Uterus (tissue), 4 donors: ENCODE results near the gene SPAG17. TPM values are rescaled to one million over a fixed set of nuclear protein-coding genes. Genes with fewer than 3 reads are reported as not detected.

Experiments
- DNase-seq, 2 donors: peaks; one replicate each; pipeline ENCODE4 v3.0.0-alpha.2; 2019 to 2020
- H3K27ac ChIP-seq, 2 donors: fragments of 200-600 bp; sonication (generic); 1 replicate in 1 of 2; 2 replicates in 1 of 2; pipeline ENCODE4 v1.5.1; 2016 to 2018
- H3K27me3 ChIP-seq, 2 donors: fragments of 200-600 bp; sonication (generic); one replicate each; pipeline ENCODE4 v1.5.1; 2018 to 2019; ENCODE audit warnings: control low read depth in 1 of 2
- H3K36me3 ChIP-seq, 2 donors: fragments of 200-600 bp; sonication (generic); one replicate each; pipeline ENCODE4 v1.5.1; 2019; ENCODE audit warnings: control low read depth in 1 of 2
- H3K4me1 ChIP-seq, 2 donors: fragments of 200-600 bp; sonication (generic); one replicate each; pipeline ENCODE4 v1.5.1; 2018 to 2019; ENCODE audit warnings: control low read depth in 1 of 2
- H3K4me3 ChIP-seq, 2 donors: fragments of 200-600 bp; sonication (generic); 1 replicate in 1 of 2; 2 replicates in 1 of 2; pipeline ENCODE4 v1.5.1; 2018 to 2019; ENCODE audit warnings: mild to moderate bottlenecking in 1 of 2
- H3K9me3 ChIP-seq, 2 donors: fragments of 200-600 bp; sonication (generic); one replicate each; pipeline ENCODE4 v1.5.1; 2019; ENCODE audit warnings: control low read depth in 1 of 2
- POLR2A ChIP-seq, 2 donors: fragments of 450-650 bp; IDR thresholded peaks; one replicate each; pipeline ENCODE4 v1.6.1; 2016; ENCODE audit warnings: antibody characterized with exemption in 2 of 2, mild to moderate bottlenecking in 1 of 2, moderate library complexity in 1 of 2
- intact Hi-C: fragments of 100-400 bp; cut with DNase I; formaldehyde crosslinking; loops from one replicate; pipeline ENCODE4 v1.15.1; 2023; ENCODE audit warnings: low total_unique reads
- total RNA-seq, 4 donors: library from RNA; depleted of rRNA in 3 of 4; stranded (reverse); fragments of >200 nt in 3 of 4; gene quantifications; one replicate each; pipeline versions ENCODE4 v1.1.0 to v1.2.4, GENCODE V29; 2014 to 2023
- TF ChIP-seq, protein P1 (sequence below), 4 experiments: fragments of 200-600 bp in 2 of 4; fragments of 450-650 bp in 2 of 4; sonication (generic) in 2 of 4; IDR thresholded peaks; one replicate each; pipeline ENCODE4 v1.5.1; 2016 to 2019; ENCODE audit warnings: antibody characterized with exemption in 4 of 4, mild to moderate bottlenecking in 2 of 4, moderate library complexity in 1 of 4
- donor health status: DM: yes; HTN: yes; CAD: no.

SPAG17 gene
- total RNA-seq, 4 donors from 2014 or later, result 1.1 to 7.7 TPM; not detected in 2

DNA sequence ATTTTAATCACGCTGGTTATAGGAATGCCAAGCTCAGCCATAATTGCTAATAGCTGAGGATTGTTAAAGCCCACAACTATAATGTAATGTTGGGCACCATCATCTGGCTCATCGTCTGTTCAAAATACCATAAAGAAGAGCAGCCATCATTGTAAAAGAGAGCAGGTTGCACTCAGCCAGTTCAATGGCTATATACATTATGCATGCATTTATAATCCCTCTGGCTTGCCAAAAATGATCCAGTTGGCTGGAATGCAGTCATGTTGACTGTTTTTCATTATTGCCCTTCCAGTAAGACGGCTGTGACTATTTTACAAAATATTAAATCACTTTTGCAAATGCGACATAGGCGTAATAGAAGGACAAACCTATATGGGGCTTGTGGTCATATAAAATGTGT is 85.3 kb downstream of the SPAG17 start:
- Histone ChIP-seq H3K27me3 (no peaks in the 10 kb centered on the region), H3K9me3 (no peaks in the 10 kb centered on the region)
- intact Hi-C loops, result no loop called here

DNA sequence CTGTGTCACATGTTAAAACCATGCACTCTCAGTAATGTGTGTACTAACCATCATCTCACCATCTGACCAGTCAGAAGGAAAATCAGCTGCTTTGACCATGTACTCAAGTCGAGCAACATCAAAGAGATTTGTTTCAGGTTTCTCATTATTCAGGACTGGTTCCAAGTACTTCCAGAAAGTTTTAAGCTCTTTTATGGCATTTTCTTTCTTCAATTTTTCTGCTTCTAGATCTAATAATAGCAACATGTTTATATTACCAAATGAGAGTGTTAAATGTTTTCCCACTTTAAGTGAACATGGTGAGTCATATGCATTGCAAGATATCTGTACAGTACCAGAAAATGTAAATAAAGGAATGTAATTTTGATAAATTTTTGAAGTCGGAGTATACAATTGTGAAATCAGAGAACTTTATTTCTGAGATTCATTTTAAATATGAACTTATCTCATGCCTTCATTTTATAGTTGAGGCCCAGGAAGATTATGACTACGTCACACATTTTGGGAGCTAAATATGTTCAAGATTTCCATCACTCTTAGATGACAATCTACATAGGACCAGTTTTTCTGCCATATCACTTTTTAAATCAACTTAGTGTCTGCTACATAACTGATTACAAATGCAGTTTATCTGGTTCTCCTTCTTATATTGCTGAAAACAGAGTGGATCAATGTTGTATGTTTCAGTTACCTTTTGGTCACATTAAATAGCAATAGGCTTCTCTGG is 87.2 kb downstream of the SPAG17 start:
- Histone ChIP-seq H3K4me1 (no peaks in the 10 kb centered on the region), H3K9me3 (no peaks in the 10 kb centered on the region), H3K27me3 (no peaks in the 10 kb centered on the region), H3K36me3 (no peaks in the 10 kb centered on the region), H3K4me3 (no peak overlapping the region), H3K27ac (no peak overlapping the region)
- no peak for TF ChIP-seq POLR2A (IDR thresholded peaks at IDR 0.05)
- TF ChIP-seq, protein P1, sequence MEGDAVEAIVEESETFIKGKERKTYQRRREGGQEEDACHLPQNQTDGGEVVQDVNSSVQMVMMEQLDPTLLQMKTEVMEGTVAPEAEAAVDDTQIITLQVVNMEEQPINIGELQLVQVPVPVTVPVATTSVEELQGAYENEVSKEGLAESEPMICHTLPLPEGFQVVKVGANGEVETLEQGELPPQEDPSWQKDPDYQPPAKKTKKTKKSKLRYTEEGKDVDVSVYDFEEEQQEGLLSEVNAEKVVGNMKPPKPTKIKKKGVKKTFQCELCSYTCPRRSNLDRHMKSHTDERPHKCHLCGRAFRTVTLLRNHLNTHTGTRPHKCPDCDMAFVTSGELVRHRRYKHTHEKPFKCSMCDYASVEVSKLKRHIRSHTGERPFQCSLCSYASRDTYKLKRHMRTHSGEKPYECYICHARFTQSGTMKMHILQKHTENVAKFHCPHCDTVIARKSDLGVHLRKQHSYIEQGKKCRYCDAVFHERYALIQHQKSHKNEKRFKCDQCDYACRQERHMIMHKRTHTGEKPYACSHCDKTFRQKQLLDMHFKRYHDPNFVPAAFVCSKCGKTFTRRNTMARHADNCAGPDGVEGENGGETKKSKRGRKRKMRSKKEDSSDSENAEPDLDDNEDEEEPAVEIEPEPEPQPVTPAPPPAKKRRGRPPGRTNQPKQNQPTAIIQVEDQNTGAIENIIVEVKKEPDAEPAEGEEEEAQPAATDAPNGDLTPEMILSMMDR (IDR thresholded peaks at IDR 0.05), result no peak
- no peak for DNase-seq
- intact Hi-C loops, result no loop called here

More for the DNA sequence above, 85.3 kb downstream of the SPAG17 start:
- TF ChIP-seq POLR2A (IDR thresholded peaks at IDR 0.05), result no peak
- TF ChIP-seq, protein P1 (IDR thresholded peaks at IDR 0.05), result no peak
- no peak overlapping the region for H3K4me3 ChIP-seq
- DNase-seq, result no peak
- H3K36me3 ChIP-seq, result no peaks in the 10 kb centered on the region
- no peak overlapping the region for H3K27ac ChIP-seq
- no peaks in the 10 kb centered on the region for H3K4me1 ChIP-seq

DNA sequence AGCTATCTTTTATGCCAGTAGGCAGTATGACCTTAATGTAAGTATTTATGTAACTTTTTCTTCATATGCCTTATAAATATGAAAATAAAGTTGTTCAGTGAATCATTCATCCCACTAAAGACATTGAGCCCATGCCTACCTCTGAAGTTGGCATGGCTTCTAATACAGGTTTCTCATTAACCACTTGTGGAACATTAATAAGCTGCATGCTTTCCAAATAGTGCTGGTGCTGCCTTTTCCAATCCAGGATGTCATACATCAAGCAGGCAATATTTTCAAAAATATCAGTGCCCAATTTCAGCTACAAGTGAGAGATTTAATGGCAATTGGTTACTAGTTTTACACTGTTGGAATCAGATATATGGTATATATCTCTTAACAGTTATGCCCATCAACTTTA is 92.0 kb downstream of the SPAG17 start:
- TF ChIP-seq, protein P1 (IDR thresholded peaks at IDR 0.05), result no peak
- TF ChIP-seq POLR2A (IDR thresholded peaks at IDR 0.05), result no peak
- Histone ChIP-seq H3K27ac (no peak overlapping the region), H3K4me1 (no peaks in the 10 kb centered on the region), H3K4me3 (no peak overlapping the region), H3K27me3 (no peaks in the 10 kb centered on the region), H3K36me3 (no peaks in the 10 kb centered on the region), H3K9me3 (no peaks in the 10 kb centered on the region)
- no peak for DNase-seq
- intact Hi-C loops, result no loop called here

DNA sequence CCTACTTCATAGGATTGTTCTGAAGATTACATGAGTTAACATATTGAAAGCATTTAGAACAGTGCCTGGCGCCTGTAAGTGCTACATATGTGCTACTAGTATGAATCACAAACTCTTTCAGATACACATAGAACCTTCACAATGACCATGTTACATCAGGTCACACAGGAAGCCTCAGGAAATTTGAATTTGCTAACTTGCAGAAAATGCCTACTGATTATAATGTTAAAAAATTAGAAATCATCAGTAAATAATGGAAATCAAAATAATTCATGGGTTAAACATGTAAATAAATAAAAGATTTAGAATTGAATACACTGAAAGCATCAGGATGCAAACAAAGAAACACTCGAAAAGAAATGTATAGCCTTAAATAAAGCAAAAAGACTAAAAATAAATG is 94.9 kb downstream of the SPAG17 start:
- Histone ChIP-seq H3K4me1 (no peaks in the 10 kb centered on the region), H3K4me3 (no peak overlapping the region), H3K9me3 (no peaks in the 10 kb centered on the region), H3K27ac (no peak overlapping the region), H3K36me3 (no peaks in the 10 kb centered on the region), H3K27me3 (no peaks in the 10 kb centered on the region)
- intact Hi-C loops, result no loop called here
- DNase-seq, result no peak
- TF ChIP-seq, protein P1 (IDR thresholded peaks at IDR 0.05), result no peak

DNA sequence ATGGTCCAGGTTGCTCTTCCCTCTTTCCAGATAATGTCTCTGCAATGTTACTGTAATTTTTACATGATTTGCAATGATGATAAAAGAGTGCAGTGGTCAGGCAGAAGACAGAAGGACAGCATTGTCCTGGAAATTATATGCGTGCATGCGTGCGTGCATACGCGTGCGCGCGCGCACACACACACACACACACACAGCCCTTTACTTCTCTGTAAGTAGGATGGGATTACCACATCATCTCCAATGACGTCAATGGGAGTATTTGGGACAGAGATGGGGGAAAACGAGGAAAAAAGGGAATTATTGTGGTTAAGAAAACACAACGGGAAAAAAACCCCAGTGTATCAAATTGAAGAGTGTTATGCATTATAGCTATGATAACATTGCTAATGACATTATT is 99.7 kb downstream of the SPAG17 start:
- Histone ChIP-seq H3K4me3 (no peak overlapping the region), H3K27me3 (no peaks in the 10 kb centered on the region), H3K36me3 (no peaks in the 10 kb centered on the region), H3K9me3 (no peaks in the 10 kb centered on the region), H3K27ac (no peak overlapping the region), H3K4me1 (no peaks in the 10 kb centered on the region)
- TF ChIP-seq, protein P1 (IDR thresholded peaks at IDR 0.05), result no peak
- TF ChIP-seq POLR2A (IDR thresholded peaks at IDR 0.05), result no peak
- DNase-seq, result no peak
- intact Hi-C loops, result no loop called here
